Stimulated activated CD8-positive, alpha-beta memory T cell treated with anti-CD3 and anti-CD28 coated beads, Interleukin-7, amount 100 ng/mL, for 1 hour (primary cell): Measurements from ENCODE around the gene PTPRT.

Experiments used
- DNase-seq, 2 donors: peaks; one replicate each; pipeline ENCODE4 v3.0.0-alpha.2; 2020; ENCODE audit warnings: low read depth in 2 of 2

The PTPRT gene

DNA sequence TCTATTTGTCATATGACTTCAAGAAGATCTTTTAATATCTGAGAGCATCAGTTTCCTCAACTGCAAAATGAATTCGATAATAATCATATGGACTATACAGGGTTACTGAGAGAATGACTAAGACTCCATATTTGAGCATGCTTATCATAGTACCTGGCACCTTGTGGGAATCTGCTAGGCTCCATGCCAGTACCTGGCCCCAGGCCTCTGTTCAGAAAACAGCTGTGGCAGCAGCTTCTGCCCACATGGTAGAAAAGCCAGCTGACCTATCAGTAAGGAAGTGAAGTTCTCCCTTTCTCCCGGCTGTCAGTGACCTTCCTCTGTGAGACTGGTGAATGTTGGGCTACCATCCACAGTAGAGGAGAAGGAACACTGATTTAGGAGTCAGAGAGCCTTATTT, 996.6 kb downstream of the PTPRT start:
- DNase-seq: no peak

DNA sequence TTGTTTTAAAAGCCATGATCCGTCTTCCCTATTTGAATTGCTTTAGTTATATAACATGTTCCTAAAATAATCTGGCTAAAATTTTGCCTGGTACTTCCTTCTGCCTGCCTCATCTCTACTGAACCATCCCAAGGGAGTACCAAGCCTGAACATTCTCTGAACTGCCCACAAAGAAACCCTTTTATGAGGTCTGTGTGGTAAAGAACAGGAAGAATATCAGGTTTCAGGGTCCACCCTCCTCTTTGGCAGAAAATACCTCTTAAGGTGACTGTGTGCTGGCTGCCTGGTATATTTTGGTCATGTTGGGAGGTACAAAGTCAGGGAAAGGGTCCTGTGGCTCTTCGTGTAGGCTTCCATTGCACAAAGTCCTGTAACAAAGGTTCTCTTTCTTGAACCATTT, 997.4 kb downstream of the PTPRT start:
- no peak for DNase-seq

DNA sequence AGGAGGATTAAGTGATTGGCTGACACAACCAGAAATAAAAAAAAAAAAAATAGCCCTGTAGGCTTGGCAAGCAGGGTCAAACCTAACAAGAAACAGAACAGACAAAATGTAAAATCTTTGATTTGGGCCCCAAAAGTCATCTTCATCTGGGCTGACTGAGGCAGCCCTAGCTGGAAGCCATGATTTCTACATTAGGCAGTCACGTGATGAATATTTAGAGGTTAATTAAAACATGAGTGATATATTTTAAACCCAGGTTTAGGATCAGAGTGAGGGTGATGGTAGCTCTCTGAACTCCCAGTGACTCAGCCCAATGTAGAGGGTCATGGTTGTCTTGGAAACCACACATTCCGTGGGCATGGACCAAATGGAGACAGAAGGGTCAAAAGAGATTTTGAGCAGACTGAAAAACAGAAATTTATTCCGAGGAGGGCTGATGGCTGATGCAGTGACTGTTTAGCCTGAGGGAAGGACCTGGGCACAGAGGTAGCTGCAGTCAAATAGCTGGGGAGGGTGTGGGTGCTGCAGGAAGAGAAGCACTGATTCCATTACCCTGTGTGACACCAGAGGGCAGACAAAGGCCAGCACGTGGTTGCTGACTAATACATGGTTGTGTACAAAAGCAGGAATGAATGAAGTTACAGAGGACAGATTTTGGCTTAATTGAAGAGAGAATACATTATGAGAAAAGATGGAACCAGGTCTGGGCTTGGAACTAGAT, 998.4 kb downstream of the PTPRT start:
- no peak for DNase-seq

DNA sequence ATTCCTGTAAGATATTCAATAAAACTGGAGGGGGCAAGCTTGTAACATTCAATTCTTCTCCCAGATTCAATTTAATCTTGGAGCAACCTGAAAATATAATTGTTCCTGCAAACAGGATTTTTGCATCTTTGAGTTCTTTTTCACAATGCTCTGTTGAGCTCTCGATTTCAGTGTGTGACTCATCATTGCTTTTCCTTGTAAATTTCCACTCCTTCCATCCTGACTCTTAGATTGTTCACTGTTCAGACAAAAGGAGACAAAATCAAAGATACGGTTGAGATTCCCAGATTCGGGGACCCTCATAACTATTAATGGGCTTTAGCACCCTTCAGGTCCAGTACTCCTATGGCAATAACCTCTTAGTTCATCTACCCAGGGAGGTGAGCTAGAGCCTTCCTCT, 999.6 kb downstream of the PTPRT start:
- no peak for DNase-seq

DNA sequence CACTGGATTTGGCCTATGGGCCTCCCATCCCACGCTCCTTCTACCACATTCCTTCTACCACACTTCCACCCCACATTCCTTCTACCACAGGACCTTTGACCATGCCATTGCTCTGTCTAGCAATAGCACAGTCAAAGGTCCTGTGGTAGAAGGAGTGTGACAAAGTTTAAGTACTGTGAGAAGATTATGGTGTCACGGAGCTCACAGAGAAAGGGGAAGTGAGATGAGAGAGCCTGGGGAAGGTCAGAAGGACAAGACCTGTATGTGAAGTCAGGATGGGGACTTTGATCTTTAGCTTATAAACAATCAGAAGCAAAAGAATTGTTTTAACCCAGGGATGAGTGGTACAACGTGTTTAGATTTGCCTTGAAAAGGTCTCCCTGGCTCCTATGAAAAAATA, 1003.4 kb downstream of the PTPRT start:
- DNase-seq: no peak

DNA sequence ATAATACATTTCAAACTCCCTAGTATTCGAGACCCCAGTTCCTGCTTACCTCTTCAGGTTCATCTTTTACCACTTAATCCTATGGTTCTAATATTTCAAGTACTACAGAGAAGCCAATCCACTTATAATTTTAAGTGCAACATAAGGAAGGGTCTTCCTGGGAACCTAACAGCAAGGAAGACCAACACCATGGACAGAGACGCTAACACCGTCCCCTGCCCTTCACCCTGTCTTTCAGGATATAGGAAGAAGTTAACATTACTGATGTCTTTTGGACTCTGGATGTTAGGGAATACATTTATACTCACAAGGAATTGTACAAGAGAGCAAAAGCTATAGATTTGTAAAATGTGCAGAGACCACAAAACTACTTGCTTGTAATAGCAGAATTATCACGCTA, 1006.6 kb downstream of the PTPRT start:
- DNase-seq: no peak

DNA sequence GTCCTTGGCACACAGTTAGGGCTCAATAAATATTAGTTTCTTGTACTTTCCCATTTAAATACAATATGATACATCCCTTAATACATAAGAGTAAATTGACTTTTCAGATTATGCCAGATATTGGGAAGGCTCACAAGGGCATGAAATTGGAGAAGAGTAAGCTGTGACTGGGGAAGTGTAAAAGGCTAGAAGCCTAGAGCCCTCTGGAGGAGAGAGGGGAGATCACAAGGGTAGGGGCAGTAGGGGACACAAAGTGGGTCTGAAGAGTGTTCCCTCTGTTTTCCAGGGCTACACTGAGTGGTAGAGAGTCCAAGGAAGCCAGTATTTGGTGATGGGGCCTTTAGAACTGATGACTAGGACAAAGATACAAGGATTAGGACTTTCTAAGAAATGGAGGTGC, 1008.6 kb downstream of the PTPRT start:
- DNase-seq: no peak

DNA sequence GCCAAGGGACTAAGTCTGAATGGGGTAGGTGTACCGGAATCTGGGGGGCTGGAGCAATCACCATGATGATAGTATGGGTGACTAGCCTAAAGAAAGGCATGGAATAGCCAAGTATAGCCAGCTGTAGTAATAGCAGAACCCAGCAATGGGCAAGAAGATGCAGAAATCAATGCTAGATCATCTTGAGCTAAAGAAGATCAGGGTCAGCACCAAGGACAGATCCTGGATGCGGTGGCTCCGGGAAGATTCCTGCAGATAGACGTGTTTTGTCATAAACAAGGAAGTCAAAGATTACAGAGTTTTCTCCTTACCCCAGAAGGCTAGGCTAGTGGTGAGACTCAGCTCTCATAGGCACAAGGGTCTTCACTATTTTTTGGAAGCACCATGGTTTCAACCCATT, 1009.9 kb downstream of the PTPRT start:
- DNase-seq: no peak

DNA sequence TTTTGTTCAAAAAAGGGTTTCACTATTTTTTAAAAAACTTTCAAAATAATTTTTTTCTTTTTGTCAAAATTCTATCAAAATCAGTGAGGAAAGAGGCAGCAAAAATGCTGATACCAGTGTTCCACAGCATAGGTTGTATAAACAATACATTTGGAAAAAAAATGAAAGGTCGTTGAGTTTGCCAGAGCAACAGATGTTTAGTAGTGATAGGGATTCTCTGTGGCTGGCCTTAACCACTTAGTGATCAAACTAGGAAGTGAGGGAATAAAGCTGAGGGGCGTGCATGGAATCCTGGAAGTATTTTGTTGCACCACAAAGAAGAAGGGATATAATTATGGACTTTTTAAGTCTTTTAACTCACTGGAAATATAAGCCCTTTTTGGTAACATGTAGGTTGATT, 1016.3 kb downstream of the PTPRT start:
- DNase-seq: no peak

DNA sequence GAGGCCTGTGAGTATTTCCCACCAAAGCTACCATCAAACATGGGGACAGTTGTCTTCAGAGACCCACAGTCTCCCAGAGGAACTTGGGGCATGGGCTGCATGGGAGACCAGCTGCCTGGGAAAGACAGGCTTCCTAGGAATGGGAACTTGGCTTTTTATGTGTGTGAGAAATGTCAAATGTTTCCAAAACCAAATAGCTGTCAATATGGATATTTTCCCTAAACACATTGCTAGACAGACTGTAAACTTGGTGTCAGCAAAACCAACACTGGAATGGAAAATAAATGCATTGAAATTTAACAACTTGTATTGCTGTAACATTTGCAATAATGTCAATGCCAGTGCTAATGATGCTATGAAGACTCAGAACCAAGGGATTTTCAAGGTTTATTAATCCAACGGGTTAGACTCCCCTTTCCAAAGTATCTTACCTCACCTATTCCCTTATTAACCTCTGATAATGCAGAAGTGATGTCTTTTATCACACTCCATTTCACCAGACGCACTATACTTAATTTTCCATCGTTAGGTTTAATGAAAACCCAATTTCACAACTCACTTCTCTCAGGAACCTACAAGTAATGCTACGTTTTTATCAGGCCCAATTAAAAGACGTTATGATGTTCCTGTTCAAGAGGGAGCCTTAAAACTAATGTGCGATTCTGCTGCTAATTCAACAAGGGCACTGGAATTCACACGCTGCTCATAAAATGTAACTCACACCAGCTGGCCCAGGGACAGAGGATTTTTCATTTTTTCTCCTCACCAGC, 1025.4 kb downstream of the PTPRT start:
- DNase-seq: no peak

DNA sequence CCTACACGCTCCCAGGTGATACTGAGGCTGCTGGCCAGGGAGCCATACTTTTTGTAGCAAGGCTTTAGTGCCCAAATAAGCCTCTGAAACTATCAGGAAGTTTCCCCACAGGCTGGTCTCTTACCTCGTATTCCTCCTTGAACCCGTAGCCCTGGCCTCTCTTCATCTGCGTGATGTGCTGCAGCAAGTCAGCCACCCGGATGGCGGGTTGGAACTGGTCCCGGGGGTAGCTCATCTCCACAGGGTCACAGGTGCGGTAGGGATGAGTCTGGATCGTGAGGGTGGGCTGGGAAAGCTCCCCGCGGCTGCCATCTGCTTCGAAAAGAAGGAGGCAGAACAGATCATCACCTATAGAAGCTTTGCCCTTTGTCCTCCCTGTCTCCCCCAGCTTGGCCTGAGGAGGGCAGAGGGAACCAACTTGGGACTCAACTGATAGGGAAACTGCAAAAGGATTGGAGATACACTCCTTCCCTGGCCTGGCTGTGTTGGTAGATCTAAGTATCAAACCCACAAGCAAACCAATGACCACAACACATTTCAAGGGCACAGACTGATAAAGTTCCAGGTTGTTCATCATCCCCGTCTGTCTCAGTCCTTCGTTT, 1028.4 kb downstream of the PTPRT start:
- no peak for DNase-seq

DNA sequence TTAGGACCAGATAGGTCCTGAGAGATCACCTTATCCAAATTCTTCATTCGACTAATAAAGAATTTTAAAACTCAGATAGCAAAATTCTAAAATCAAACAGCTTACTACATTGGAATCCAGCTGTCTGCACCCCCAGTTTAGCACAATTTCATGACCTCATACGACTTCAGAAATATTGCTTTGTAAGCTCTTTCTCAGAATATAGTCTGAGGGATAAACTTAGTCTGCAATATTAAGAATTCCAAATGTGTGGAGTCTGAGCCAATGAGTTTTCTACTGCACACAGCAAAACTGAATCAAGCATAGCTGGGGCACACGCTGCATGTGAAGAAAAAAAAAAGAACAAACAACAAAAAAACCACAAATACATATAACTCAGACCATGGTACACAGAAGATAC, 1029.9 kb downstream of the PTPRT start:
- DNase-seq: no peak

DNA sequence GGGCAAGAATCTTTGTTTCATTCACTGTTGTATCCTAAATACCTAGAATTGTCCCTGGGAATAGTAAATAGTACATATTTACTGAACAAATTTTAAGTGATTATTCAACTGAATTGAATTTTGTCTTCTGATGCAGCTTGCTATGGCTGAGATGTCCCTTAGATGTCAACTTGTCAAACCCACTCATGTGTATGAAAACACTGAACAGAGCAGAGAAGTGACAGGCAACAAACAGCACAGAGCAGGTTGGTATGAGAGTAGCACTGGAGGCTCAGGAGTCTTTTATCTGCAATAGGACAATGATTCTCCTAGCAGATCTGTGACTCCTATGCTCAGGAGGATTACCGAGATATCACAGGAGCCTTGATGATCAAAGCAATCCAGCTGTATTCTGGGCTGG, 1031.4 kb downstream of the PTPRT start:
- no peak for DNase-seq

DNA sequence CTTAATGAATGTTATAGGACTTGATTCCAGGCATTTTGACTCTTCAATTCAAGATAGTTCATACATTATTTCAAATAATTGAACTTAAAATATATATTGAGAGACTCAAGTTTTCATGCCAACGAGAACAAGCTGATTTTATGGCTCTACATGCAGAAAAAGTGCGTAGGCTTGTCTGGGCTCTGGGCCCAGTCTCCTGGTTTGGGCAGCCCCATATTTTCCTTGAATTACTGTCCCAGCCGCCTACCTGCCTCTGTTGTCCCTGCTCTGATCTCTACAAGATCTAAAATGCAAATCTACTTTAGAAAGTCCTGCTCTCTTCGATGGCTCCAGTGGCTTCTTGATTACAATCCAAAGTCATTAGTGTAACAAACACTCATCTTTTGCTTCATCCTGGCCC, 1034.1 kb downstream of the PTPRT start:
- DNase-seq: no peak

DNA sequence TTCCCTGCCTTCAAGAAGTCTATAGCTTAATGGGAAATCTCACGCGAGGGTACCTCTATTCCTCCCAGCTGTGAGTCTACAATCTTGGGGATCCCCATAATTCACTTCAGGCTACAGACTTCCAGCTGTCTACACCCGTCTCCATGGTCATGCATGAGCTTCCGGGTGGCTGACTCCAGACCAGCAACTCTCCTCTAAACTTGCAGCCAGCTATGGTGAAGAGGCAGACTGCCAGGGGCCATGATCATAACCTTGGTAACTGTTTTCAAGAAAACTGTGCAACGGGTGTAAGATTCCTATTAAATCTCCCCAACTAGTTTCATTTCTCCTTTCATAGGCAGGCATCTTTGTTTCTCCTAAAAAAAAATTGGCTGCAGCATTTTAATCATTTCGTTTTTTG, 1037.1 kb downstream of the PTPRT start:
- DNase-seq: no peak

DNA sequence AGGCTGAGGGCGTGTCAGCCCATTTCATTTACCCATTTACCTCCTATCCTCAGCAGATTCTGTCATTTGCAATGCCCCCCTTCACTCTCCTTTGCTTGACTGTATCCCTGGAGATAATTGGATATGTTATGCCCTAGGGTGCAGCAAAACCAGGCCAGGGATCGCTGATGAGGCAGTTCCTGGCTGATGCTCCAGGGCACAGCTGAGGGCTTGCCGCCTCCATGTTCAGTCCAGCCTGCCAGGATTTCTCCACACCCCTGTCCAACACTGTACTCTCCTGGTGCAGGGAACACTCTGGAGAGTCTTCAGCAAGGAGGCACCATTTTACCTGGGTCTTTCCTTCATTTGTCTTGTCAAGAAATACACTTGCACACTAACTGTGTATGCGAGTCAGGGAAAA, 1039.5 kb downstream of the PTPRT start:
- DNase-seq: no peak

DNA sequence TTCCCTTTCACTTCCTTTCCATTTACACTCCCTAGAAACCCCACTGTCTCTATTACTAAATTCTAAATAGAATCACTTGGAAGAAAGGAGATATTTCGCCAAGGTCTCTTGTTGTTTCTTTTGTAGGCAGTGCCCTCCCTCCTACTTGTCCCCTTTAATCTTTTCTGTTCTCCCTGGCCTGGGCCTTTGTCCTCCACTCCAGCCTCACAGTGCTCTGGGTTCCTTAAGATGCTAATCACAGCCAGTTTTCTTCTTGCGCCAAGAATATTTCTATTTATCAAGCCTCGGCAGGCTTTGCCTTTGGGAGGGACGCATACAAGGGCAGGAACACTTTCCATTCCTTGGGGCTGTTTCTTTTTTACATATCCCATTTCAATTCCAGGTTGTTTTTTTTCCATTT, 1051.0 kb downstream of the PTPRT start:
- DNase-seq: no peak

DNA sequence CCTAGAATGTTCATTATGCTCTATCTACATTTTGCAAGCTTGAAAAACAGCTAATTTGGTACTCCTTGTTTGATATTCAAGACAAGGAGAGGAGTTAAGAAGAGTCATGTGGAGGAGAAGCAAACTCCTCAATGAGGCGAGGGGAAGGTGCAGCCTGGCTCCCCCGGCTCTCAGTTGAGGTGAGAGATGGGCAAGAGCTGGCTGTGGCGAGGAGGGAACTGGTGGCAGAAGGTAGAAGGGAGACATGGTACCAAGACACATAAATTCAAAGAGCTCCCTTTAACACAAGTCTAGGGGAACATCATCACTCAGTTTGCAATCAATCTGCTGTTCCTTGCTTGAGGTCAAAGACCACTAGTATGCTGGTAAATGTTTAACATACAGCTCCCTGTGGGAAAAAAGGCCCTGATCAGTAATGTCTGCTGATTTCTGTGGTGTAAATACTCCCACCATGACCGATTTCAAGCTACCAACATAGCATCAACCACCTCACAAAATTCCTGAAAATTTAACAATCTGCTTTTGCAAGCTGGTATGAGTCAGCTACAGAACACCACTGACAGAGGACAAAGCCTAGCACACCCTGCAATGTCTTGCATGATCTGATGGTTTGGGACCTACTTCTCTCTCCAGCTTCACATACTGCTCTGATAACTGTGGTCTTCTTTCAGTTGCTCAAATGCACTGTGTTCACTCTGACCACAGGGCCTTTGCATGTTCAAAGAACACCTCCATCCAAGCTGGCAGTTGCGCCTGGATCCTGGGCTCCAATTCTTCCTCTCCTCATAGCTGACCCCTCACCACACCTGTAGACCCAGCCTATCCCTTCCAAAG, 1055.2 kb downstream of the PTPRT start:
- no peak for DNase-seq

DNA sequence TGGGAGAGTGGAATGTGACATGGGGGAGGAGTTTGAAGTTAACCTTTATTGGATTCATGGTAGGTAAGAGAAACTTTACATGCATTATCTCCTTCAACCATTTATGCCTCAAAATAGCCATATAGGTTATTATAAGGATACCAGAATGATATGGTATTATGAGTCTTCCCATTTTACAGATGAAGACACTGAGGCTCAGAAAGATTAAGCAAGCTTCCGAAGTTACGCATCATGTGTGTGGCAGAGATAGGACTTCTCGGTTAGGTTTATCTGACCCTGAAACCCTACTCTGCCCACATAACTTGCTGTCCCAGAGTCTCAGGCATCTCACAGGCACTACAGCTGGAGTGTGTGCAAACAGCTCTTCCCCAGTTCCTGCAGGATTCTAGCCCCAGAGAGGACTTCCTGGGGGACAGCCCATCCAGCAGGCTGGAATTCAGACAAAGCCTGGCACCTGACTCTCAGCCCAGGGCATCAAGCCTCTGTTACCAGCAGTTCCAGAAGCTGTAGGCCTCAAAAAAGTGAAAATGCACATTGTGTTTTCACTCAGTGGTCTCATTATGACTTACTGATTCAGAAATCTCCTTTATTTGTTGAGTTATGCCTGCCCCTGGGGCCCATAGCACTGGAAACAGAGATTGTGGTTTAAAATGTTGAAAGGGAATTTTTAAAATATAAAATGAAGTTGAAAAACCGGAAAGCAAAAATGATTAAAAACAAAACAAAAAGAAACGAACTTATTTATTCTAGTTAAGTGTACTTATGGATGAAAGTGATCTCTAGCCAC, 1058.7 kb downstream of the PTPRT start:
- no peak for DNase-seq

DNA sequence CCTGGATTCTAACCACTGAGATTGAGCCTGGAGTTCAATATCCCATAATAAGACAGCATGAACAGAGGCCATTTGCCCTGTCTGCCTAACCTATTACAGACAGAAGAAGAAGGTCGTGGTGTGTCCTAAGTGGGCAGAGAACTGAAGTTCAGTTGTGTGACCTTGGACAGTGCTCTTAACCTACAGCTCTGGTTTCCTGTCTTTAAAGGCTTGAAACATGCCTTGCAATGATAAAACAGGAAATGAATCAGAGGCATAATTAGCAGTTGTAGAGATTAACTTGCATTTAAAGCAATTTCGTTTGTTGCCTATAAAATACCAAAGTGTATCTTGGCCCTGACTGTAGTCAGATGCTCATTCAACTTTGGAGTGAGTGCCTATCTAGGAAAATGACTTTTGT, 1064.3 kb downstream of the PTPRT start:
- no peak for DNase-seq

DNA sequence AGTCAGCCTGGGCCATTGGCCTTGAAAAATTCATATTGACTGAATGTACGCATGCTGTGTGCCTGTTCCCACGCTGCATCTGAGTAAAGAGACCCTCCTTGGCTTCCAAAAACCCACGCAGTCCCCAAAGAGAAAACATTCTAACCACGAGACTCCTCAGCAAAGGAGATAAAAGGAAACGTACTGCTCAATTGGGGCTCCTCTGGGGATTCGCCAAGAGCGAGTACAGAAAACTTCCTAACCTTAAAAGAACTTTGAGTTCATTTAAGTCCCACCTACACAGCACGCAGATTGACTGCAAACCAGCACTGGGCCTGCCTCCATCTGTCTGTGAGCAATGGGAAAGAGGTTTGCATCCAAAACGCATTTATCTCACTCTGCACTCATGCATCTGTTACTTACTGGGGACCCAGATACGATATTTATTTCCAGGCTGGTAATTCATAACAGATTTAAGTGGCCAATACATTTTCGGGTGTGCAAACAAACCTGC, 1065.7 kb downstream of the PTPRT start:
- DNase-seq: no peak
